ENCODE results near the gene GORASP1.

Gene GORASP1

GRCh38 chr3:39101022-39101689, 6.3 kb downstream of the GORASP1 start:
- DNase-seq = no peak

GRCh38 chr3:39100500-39100886, 6.9 kb downstream of the GORASP1 start:
- no peak for DNase-seq

- no peak for DNase-seq
Measured at GRCh38 chr3:39099738-39100499, 7.5 kb downstream of the GORASP1 start.

DNA sequence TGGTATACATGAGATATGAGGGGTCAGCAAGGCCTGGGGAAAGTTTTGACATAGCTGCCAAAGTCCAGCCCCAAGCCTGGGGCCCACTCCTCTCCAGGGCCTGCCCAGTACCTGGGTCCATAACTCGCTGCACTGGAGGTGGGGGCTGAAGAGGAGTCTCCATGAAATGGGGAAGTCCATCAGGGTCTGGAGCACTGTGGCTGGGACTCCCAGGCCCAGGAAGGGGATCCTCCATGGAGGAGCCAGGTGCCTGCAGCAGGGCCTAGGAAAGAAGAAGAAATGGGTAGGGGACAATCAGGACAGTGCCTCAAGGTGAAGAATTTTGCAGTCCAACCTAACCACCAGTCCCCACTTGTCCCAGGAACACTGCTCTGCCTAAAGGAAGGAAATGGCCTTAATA, 8.2 kb downstream of the GORASP1 start:
- no peak for DNase-seq

- DNase-seq = no peak
Measured at GRCh38 chr3:39098473-39099000, 8.9 kb downstream of the GORASP1 start.

DNA sequence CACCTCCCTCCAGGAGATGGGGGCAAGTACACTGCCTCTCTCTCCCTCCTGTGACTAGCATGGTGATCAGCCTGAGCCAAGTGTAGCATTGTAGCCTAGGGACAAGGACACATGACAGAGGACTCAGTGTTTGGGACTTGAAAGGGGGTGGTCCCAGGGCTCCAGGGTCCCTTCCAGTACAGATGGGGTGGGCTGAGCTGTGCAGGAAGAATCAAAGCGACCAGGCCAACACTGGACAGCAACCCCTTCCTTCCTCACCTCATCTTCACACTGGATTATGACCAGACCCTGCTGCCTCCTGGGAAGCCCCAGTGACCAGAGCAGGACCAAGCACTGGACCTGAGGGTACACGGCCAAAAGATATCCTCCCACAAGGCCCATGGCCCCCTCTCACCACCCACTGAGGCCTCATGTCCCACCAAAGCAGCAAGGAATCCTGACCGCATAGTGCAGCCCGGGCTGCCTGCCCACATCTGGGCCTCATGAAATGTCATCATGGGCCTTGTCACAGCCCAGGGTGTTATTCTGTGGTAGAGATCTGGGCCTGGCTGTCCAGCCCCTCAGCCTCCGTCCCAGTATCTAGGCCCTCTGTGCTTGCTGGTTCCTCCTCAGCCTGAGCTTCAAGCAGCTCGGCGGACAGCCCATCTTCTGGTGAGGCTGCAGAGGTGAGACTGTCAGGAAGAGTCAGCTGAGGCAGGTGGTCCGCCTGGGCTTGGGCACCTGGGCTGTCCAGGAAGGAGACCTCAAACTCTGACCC, 9.5 kb downstream of the GORASP1 start:
- no peak for DNase-seq

DNA sequence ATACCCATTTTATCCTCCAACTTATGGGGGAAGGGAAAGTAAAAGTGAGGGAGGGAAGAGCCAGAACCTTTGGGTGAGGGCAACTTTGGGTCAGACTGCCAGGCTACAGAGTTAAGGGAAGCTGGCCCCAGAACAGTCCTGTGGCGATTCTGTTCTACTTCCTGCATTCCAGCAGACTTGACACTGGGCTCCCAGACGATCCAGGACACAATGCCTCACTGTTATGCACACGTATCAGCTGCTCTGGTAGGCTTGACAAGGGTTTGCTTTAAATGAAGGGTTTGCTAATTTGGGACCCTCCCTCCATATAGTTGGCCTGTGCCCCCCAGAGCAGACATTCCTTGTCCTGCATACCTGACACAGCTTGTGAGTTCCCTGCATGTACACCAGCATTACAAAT, 10.7 kb downstream of the GORASP1 start:
- DNase-seq = no peak

DNA sequence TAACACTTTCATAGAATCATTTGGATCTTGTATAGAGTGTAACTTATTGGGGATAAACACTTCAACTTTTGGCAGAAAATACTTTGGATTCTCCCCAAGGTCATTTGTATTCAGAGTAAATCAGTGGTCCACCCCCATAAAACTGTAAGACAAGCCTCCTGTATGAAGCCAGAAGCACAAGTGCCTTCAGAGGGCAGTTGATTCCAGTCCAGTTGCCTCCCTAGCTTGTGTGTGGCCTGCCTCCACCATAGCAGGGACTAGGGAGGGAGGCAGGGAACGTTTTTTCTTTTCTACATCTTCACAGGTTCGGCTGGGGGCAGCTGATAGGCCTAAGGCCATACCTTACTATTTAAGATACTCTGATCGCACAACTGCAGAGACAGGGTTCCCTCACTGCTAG, 11.6 kb downstream of the GORASP1 start:
- no peak for DNase-seq

GRCh38 chr3:39094851-39095677, 12.4 kb downstream of the GORASP1 start:
- DNase-seq = no peak

DNA sequence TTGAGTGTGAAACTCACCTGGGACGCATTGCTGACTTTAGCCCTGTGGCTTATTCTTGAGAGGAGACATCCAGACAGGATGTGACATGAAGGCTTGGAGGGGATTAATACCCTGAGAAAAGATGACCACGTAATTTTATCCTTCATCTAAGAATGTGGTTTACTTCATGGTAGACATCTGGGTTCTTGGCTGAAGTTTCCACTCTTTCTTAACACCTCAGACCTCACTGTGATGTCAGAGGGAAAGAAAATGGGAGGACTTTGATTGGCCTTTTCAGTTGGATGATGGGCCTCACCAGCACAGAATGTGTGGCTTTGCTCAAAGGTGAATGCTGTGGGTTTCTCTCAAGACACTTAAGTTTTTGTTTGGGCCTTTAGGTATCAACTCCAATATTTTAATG, 16.5 kb downstream of the GORASP1 start:
- no peak for DNase-seq

GRCh38 chr3:39088889-39089288, 18.5 kb downstream of the GORASP1 start:
- DNase-seq = no peak

GRCh38 chr3:39088456-39088855, 19.0 kb downstream of the GORASP1 start:
- no peak for DNase-seq

DNA sequence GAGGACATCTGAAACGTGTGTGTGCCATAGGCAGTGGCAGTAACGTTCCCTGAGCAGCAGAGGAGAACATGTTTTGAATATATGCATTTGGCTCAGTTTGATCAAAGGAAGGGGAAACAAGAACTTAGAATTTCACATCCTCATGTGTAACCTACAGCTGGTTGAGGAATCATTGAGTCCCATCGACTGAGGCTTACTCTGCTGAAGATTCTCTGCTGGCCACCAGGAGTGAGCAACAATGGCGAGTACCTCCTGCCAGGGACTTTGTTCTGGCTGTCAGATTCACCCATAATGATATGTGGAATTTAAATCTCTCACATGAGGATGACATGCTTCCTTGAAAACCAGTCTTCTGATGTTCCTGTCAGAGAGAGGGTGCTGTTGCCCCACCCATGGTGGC, 21.3 kb downstream of the GORASP1 start:
- no peak for DNase-seq

DNA sequence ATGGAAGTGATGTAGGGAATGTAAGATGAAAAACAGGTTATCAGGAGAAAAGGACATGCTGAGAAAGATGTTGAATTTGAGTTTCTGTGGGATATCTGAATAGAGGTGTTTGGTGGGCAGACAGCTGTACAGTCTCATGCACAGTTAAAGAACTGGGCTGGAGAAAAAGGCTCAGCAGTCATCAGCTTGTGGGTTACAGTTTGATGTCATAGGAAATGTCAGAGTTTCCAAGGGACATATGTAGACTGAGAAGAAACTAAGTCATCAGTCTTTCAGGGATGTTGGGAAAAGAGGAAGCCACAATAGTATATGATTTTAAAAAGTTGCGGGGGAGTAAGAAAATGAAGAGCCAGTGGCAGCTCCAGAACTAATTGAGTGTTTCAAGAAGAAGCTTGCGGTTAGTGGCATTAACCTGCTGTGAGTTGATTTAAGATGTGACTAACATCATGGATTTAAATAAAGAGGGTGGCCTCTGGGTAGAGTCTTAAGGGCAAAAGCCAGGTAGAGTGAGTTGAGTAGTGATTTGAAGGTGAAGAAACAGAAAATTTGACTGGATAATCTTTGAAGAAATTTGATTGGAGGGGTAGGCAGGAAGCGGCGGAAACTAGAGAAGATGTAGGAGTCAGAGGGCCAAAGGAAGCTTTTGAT, 24.6 kb downstream of the GORASP1 start:
- DNase-seq = no peak

GRCh38 chr3:39080026-39080425, 27.4 kb downstream of the GORASP1 start:
- DNase-seq = no peak

DNA sequence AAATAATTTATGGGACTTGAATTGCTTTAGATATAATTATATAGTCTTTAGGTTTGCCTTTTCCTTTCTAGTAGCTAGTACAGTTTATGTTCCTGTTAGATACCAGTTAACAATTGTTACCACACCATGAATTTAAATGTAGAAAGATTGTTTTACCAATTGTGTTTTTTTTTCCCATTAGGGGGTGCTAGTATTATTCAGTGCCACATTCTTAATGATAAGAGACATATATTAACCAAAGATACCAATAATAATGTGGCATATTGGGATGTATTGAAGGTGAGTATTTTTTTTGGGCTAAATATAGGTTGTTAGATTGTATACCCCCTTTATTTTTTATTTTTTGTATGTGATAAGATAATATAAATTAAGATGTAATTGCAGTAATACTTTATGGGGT, 27.9 kb downstream of the GORASP1 start:
- DNase-seq = no peak

DNA sequence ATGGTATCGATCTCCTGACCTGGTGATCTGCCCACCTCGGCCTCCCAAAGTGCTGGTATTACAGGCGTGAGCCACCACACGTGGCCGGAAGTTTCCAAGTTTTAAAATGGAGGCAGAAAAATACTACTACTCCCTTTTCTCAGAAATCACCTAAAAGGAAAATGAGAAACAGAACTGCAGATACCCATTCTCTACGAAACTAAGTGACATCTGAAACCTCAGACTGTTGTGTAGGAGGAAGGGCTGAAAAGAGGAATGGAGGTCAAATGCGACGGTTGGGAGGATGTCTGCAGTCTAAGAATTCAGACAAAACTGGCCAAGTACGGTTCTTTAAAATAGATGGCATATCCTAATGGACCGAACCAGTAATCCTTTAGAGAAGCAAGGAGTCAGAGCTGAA, 31.5 kb downstream of the GORASP1 start:
- no peak for DNase-seq

DNA sequence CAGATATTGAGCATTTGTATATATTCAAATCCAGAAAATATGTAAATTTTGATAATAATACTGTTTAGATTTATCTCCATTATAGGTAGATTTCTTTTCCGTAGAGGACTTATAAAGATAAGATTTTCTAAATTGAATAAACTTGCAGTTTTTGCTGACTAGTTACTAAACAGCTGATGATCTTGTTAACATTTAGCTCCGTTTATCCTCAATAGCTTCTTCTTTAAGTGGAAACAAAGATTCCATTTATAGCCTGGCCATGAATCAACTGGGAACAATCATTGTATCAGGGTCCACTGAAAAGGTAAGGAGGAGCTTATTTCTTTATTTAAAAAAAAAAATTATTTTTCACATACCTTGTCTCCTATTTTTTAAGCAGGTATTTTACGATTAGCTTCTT, 38.9 kb downstream of the GORASP1 start:
- no peak for DNase-seq

DNA sequence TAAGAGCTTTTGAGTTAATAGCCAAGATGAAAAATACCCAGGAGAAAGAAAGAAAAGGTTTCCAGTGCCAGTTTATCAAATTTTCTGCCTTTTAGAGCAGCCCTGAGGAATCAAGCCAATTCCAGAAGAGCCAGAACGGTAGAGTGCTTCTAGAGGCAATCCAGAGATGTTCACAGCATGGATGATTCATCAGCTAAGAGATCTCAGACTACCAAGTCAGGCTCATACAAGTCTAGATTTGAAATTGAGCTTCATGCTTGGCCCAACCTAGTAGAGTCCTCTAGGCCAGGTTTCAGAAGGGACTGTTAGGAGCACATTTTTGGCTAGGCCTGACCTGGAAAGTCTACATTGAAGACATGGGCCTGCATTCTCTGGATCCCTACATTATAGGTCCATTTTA, 40.1 kb downstream of the GORASP1 start:
- DNase-seq = no peak

- DNase-seq = no peak
Measured at GRCh38 chr3:39065197-39065596, 42.2 kb downstream of the GORASP1 start.

DNA sequence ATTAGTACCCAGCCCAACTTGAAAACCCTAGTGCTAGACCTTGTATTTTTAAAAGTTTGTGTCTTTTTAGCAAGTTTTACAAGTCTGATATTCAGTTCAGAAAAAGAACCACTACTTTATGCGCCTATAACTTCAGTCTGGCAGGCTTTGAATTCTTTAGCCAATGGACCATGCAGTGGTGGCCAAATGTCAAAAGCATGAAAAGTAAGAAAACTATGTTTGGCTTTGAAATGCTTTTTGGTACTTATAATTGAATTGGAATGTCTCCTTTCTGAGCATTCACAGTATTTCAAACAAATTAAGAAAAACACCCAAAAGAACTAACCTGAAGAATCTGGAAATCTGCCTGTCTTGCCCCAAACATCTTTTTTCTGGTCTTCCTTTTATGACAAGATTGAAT, 42.8 kb downstream of the GORASP1 start:
- DNase-seq = no peak

- DNase-seq = no peak
Measured at GRCh38 chr3:39063143-39063542, 44.3 kb downstream of the GORASP1 start.

Measured in NCI-H2171 treated with DMSO at 0.1 percent for 48 hours (cell line).